HG03457 (cell line): ENCODE measurements around the gene RABGAP1L.
"Not testable (repeated sequence)": the region's sequence is repeated elsewhere in the genome, so short reads cannot be mapped to it uniquely, and the experiment has no call there.

ENCODE experiments used
- ATAC-seq: cut with Tn5 transposase; IDR thresholded peaks from one replicate; pipeline ENCODE4 v1.9.1; 2021; ENCODE audit warnings: moderate number of reproducible peaks; ENCODE audit not compliant: unreplicated experiment

RABGAP1L gene

DNA sequence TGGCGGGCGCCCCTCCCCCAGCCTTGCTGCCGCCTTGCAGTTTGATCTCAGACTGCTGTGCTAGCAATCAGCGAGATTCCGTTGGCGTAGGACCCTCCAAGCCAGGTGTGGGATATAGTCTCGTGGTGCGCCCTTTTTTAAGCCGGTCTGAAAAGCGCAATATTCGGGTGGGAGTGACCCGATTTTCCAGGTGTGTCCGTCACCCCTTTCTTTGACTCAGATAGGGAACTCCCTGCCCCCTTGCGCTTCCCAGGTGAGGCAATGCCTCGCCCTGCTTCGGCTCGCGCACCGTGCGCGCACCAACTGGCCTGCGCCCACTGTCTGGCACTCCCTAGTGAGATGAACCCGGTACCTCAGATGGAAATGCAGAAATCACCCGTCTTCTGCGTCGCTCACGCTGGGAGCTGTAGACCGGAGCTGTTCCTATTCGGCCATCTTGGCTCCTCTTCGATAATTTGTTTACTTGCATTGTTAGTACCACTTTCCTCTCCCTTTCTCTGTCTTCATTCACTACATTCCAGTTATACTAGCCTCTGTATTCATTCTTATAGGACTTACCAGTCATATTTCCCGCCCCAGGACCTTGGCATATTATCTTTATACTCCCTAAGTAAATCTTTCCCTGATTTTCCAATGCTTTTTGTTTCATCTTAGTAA lies 79.7 kb downstream of the RABGAP1L start:
- ATAC-seq: not testable (repeated sequence)

DNA sequence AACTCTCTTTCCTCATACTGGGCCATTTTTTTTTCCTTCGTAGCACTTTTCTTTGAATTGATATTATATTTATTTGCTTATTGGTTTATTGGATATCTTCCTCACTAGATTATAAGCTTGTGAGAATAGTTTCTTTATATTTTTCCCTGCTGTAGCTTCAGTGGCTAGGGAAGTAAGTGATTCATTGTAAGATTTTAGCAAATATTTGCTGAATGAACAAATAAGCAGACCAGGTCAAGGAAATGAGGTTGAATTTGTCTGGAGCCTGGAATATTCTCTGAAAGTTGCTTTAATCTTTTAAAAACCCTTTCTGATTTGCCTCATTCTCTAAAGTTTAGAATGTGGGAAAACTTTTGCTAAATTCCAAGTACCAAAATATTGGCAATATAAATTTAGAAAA lies 80.2 kb downstream of the RABGAP1L start:
- no peak for ATAC-seq

DNA sequence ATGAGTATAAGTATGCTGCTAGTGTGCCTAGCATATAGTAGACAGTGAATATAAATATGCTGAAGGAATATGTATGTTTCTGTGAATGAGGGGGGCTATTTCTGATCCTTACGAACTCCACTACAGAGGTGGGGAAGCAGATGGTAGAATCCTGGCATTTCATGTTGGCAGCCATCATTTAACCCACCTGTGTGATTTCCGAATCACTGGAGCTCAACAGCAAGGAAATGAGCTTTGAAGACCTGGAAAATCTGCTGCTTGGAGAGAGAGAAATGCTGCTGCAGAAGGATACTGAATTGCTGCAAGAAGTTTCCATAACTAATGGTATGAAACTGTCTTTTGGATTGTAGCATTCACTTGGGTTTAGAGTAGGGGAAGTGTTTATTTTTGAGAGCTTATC lies 83.5 kb downstream of the RABGAP1L start:
- ATAC-seq: no peak

DNA sequence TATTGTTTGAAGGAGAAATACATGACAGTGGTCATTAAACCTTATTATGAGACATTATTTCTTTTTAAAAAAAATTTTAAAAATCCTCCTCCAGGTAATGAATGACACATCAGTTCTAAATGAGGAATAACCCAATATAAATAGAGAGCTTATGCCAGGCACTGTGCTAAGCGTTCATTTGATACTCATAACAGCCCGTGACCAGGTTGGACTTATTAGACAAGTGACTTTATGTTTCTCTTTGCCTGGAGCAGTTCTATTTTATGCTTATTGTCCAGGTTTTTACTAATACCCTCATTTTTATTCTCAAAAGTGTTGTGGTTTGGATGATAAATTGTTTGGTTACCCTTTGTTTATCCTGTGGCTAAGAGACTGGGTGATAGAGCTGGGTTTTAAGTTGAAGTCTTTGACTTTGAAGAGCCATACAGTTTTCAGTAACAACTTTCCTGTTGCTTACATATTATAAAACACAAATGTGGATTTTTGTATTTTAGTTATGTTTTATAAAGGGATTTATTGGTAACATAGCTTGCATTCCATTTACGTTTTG lies 84.2 kb downstream of the RABGAP1L start:
- ATAC-seq: no peak

DNA sequence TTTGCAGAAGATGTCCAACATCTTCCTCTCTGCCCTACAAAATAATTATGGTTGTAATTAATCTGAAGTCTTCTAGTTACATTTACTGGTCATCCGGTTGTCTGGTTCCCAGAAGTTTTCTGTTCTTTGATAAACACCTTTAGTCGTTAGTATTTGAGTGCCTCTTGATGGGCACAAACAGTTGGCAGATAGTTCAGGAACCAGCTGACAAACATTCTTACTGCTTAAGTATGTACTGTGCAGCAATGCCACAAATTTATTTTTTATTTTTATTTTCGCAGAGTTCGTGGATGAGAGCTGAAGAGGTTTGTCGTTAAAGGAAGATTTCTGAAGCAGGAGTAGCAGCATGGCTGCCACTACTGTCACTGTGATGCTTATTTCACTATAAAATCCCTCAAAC lies 84.7 kb downstream of the RABGAP1L start:
- ATAC-seq: no peak

DNA sequence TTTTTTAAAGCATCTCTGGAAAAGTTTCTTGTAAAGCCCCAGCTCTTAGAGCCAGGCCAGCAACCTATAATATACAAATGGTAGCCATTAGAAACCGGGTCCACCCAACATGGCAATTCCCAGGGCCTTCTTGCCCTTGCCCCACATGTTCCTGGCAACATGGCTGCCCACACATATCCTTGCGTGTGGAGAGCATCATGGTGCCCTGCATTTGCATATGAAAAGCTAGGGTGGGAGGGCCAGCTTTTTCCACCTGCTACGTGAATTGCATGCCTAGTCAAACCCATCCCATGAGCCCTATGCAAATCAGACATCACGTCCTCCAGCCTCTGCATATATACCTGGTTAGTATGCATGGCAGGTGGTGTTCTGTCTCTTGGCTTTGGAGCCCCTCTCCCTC lies 88.2 kb downstream of the RABGAP1L start:
- ATAC-seq: no peak

DNA sequence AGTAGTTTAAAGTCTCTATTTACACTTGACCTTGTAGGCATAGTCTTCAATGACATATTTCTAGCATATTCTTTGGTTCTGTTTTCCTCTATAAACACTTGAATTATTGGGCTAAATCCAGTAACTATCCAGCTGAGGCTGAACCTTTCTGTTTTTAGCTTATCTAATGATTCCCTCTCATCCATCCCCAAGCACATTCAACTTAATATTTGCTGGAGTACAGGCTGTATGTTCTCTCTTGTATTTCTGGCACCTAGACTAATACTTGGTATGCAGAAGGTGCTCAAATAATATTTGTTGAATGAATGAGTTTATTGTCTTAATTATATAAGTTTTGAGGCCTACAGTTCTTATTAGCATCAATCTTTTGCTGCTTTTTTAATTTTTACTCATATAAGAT lies 88.7 kb downstream of the RABGAP1L start:
- ATAC-seq: no peak

DNA sequence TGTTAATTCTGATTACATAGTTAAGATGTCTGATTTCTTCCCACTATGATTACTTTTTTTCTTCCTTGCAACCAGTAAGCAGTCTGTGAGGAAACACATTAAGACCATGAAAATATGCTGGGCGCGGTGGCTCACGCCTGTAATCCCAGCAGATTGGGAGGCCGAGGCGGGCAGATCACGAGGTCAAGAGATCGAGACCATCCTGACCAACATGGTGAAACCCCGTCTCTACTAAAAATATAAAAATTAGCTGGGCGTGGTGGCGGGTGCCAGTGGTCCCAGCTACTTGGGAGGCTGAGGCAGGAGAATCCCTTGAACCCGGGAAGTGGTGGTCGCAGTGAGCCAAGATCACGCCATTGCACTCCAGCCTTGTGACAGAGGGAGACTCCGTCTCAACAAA lies 97.1 kb downstream of the RABGAP1L start:
- ATAC-seq: not testable (repeated sequence)

DNA sequence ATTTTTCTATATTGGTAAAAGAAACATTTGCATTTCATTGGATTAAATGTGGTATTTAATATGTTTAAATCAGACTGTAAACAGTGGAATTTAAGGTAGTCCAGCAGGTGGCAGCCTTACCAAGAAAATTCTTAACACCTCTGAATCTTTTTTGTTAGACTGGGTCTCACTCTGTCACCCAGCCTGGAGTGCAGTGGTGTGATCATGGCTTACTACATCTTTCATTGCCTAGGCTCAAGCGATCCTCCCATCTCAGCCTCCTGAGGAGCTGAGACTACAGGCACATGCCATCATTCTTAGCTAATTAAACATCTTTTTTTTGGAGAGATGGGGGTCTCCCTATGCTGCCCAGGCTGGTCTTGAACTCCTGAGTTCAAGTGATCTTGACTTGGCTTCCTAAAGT lies 98.8 kb downstream of the RABGAP1L start:
- ATAC-seq: no peak

DNA sequence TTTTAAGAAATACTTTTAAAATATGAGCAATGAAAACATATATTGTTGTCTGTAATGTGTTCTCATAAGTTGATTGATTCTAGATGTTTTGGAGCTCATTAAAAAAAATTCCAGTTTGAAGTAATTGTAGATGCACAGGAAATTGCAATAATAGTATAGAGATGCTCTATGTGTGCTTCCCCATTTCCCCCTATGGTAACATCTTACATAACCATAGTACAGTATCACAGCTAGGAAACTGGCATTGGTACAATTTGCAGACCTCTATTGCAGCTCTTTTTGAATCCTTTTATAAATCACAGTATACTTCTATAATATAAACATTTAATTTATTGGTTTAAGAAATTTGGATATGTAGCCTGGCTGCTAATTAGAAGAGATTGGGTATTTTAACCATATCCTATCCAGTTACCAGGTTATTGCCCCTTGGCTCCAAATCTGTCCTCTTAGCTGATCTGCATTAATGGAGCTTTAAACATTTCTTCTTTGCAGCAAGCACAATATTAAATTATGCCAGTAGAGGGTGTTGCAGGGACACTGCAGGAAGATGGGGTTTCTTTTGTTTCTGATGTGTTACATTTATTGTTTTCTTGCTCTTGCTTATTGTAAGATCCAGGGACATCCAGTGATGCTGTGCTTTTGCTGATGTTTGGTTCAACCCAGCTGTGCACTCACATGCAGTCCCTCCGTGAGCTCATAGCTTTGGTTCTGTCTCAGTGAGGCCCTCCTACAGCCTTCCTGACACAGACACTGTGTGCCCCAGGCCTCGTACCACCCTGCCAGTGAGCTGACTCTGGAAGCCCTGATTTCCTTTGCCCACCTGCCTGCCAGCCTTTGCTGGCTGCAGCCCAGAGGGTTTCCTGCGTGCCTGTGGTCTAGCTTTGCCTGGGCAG lies 103.3 kb downstream of the RABGAP1L start:
- no peak for ATAC-seq

DNA sequence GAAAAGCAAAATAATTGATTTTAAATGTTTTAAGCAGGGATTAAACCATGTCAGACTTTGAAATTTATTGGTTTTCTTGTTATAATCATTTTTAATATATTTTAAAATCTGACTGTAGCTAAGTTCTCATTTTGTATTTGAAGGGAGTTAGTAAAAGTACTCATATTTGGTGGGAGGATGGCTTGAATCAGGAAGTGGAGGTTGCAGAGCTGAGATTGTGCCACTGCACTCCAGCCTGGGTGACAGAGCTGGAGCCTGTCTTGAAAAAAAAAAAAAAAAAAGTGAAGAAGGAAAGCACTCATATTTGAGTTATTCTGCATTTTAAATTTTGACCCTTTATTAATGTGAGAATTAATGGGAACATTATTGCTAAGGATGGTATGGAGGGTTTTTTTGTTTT lies 106.0 kb downstream of the RABGAP1L start:
- ATAC-seq: no peak

DNA sequence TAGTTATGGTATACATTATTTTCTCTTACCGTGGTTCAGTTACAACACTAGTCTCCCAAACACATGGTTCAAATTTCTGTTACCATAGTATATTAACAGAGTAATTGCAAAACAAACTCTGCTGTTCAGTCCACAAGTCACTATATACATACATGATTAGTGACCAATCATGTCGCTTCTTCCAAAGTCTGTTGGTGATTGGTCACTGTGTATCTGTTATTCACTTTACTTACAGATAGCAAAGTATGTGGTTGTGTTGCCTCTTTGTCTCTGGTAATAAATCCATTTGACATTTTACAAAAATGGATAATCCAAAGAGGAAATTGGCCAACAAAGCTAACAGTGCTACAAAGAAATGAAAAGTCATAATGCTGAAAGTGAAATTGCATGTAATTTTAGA lies 107.2 kb downstream of the RABGAP1L start:
- no peak for ATAC-seq

DNA sequence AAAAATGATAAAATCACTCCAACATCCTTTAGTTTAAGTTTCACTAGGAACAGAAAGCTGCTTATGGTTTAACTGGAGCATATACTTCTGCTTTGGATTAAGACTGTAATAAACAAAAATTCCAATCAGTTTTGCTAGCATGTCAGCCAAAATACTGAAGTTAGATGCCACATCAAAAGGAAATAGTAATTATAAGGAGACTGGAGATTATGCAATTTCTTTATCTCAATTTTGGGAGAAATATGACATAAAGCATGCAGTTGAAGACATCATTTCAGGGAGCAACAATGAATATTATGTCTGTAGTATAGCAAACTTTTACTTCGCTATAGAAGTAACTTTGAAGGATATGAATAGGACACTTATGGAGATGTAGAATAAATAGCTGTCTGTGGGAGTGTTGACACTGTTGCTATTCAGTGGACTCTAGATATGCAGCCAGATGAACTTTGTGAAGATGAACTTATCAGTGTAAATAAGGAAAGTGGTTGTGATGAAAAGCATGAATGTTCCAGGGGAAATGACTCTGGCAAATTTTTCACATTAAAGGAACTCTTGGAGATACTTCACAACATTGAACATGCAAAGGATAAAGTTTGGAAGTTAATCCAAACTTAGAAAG lies 107.8 kb downstream of the RABGAP1L start:
- no peak for ATAC-seq

DNA sequence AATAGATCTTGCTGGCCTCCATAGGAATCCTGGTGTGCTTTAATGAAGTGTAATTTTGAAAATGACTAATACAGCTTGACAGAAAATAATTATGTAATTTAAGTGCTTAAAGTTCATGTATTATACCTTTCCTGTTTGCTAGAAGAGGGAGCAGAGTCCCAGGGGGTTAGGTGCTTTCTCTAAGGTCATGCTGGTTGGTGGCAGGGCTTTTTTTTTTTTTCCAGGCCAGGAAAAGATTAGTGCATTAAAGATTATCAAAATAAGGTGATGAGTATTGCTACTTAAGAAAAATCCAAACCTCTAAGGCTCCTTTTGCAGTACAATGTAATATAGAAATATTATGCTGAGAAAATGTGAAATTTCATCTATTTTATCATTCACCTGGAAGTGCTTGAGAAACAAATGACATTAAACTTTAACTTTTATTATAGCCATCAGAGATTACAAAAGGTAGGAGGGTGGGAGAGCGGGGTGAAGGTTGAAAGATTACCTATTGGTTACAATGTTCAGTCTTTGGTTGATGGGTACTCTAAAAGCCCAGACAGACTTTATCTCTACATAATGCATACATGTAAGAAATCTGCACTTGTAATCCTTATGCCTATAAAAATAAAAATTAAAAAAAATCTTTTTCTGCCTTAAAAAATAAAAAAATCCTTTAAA lies 110.8 kb downstream of the RABGAP1L start:
- no peak for ATAC-seq

DNA sequence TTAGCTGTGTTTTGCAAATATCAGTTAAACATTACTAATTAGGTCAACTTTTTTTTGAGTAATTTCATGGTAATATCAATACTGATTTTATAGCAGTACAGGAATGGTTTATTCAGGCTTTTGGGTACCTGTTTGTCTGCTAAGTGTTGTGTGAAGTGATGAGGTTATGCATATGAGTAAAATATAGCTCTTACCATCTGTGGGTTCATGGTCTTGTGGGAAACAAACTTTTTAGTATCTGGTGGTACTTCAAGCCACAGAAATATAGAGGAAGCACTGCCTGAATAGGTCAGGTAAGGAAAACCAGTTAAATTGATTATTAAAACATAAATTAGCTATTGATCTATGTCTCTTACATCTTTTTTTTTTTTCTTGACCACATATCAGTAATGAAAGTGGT lies 113.9 kb downstream of the RABGAP1L start:
- no peak for ATAC-seq

DNA sequence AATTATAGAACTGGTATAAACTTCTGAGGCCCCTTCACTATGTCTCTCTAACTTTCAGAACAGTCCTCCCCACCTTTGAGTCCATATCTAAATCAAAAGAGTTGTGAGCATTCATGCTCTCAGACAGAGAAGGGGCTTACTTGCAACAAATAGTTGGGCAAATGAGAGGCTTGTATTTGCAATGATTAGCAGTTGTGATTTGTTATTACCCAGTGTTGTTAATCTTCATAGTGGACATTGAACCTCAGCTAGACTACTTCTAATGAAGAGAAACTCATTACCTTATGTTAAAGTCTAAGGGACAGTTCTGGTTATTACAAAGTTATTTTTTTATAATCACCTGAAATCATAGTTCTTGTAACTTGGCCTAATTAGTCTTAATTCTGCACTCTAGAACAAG lies 114.5 kb downstream of the RABGAP1L start:
- ATAC-seq: no peak

DNA sequence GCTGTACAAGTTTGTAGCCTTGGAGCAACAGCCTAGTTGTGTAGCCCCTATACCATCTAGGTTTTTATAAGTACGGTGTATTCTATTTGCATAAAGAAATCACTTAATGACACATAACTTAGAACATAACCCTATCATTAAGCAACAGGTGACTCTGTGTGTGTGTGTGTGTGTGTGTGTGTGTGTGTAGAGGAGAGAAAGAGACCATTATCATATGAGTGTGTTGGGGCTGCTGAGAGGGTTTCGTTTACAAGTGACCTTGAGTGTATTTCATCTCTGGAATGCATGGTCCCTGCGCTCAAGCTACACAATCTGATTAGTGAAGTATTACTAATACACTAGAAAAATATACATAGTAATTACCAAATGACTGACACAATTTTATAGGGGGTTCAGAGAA lies 115.1 kb downstream of the RABGAP1L start:
- no peak for ATAC-seq

DNA sequence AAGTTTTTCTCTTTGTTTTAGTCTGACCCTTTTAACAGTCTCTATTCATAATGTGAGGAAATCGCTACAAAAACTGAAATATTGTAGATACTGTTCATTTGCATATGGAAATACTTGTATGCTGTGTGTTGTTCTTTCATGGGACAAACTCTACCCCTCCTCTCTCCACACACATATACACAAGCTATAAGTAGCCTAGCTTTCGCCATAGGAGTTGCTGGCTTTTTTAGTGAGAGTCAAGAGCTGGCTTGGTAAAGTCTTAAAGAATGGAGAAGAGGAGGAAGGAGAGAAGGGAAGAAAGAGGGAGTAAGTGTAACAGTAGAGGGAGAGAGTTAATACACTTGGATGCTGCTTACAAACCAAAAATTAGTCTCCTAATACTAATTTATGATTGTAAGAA lies 115.6 kb downstream of the RABGAP1L start:
- ATAC-seq: no peak

DNA sequence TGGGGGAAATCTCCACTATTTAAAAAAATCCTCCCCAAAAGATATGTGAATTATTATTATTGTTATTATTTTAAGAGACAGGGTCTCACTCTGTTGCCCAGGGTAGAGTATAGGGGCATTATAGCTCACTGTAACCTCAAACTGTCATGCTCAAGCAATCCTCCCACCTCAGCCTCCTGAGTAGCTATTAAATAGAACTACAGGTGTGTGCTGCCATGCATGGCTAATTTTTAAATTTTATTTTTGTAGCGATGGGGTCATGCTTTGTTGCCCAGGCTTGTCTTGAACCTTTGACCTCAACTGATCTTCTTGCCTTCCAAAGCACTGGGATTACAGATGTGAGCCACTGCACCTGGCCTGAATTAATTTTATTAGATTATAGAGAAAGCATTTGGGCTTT lies 116.8 kb downstream of the RABGAP1L start:
- ATAC-seq: no peak

DNA sequence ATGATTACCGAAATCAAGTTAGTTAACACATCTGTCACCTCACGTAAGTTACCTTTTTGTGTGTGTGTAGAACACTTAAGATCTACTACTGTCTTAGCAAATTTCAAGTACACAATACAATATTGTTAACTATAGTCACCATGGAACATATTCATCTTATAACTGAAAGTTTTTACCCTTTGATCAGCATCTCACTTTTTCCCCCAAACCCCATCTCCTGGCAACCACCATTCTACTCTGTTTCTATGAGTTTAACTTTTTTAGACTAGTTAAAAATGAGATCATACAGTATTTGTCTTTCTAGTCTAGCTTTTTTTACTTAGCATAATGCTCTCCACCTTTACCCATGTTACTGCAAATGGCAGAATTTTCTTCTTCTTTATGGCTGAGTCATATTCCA lies 124.7 kb downstream of the RABGAP1L start:
- no peak for ATAC-seq

DNA sequence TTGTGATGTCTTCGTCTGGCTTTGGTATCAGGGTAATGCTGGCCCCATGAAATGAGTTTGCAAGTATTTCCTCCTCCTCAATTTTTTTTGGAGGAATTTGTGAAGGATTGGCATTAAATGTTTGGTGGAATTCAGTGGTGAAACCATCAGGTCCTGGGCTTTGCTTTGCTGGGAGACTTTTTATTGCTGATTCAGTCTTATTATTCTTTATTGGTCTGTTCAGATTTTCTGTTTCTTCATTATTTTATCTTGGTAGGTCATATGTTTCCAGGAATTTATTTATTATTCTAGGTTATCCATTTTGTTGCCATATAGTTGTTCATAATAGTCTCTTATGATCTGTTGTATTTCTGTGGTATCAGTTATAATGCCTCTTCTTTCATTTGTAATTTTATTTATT lies 126.7 kb downstream of the RABGAP1L start:
- ATAC-seq: no peak
